NOMO-1 treated with dmso at 0.1 percent for 144 hours (cell line): Measurements from ENCODE around the gene TNS1.

Source experiments
- DNase-seq: peaks from one replicate; lab custom pipeline; 2025; ENCODE audit not compliant: unreplicated experiment; lab: John Stamatoyannopoulos, UW

Gene TNS1

GRCh38 chr2:217803653-217803960 is 199.2 kb downstream of the TNS1 start:
- DNase-seq: no peak

DNA sequence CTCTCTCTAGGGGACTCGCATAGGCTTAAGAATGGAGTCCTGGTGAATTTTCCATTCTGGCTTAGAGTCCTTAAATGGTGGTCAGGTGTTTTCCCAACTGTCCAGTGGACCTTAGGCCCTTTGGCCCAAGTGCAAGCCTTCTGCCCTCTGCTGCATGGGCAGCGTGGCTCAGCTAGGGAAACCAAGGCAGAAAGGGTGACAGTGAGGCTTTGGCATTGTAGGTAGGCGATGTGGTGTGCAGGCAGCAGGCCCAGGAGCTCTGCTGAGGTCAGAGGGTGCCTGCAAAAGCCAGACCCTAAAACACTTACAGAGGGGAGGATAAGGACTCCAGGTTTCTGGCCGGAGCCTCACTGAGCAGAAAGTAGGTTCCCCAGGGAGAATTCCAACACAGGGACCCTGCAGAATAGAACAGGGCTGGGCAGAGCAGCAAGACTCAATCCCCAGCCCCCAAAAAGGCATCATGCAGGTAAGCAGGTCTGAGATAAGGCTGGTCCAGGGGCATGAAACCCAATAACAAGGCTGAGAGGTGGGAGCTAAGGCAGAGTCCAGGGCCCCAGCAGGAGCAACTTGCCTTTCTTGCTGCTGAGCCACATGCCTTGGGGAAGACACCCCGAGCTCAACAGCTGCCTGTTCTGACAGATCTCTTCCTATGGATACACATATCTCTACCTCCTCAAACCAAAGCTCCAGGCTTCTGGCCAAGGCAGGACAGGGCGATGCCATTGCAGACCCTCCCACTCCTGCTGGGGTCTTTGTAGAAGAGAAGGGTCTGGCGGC is 199.7 kb downstream of the TNS1 start:
- no peak for DNase-seq

- no peak for DNase-seq
These were observed 200.5 kb downstream of the TNS1 start for GRCh38 chr2:217802266-217802665.

- DNase-seq: no peak
These were observed 201.1 kb downstream of the TNS1 start for GRCh38 chr2:217801711-217802110.

- DNase-seq: no peak
These were observed 201.7 kb downstream of the TNS1 start for GRCh38 chr2:217801115-217801531.

GRCh38 chr2:217800433-217801114 is 202.2 kb downstream of the TNS1 start:
- DNase-seq: no peak

DNA sequence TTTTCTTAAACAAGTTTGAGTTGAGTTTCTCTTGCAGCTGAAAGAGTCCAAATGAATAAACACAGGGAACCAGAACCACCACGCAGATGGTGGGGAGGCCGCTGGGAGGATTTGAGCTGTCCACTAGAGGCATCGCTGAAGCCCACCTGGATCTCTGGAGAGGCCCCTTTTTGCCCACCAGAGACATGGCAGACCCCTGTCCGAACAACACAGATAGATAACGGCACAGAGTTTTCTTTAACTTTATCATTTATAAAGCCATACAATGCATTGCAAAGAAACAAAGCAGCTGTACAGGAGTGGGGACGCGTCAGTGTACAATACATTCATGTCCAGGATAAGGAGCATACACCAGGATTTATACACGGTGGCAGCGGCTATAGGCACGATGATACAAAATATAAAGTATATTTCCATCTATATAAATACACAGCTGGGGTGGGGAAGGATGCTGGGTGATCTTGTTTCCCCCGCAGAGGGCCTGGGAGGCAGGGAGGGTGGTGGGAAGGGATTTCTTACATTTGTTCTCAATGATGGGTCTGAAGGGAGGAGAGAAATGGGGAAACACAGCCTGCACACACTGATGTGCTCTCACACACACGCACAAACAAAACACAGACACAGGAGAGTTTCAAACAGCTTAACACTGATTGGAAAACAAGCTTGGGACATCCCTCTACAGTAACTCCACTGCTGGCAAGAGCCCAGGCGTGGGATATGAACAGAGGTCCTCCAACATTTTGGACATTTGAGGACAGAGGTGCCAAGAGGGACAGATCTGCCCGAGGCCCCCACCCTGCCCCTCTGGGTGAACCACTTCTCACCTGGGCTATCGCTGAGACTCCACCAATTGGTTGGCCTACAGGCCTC is 203.0 kb downstream of the TNS1 start:
- no peak for DNase-seq

DNA sequence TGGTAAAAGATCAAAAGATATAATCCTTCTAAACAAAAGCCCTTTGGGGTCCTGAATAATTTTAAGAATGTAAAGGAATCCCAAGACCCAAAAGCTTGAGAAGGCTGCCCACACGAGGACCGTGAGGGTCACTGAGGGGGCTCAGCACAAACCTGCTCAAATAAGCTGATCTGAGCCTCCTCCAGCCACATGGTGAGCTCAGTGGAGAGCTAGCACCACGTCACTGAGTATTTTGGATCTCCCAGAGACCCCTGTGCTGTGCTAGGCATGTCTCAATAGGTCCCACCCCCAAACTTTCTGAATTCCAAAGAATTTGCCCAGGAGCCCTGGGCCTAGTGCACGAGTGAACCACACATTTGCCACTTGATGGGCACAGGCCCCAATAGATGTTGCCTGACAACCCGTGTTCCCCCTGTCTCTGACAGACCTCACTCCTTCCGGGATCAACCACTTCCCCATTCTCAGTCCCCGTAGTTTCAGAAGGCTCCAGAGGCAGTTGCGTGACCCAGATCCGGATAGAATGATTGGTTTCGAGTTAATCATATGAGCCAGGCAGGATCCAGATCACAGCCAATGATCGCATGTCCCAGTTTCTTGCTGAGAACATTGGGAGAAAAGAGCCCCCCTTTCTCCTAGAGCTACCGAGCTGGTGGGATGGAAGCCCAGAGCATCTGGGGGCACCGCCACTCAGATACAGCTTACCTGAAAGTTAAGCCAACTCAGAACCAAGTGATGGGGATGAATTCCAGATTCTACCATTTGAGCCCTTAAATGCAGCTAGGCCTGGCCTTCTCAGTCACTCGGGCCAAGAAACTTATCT is 203.8 kb downstream of the TNS1 start:
- peak; percentile 86 for DNase-seq

- DNase-seq: no peak
These were observed 204.6 kb downstream of the TNS1 start for GRCh38 chr2:217798191-217798590.

- DNase-seq: no peak
These were observed 205.1 kb downstream of the TNS1 start for GRCh38 chr2:217797661-217798069.

GRCh38 chr2:217797165-217797564 is 205.6 kb downstream of the TNS1 start:
- no peak for DNase-seq

DNA sequence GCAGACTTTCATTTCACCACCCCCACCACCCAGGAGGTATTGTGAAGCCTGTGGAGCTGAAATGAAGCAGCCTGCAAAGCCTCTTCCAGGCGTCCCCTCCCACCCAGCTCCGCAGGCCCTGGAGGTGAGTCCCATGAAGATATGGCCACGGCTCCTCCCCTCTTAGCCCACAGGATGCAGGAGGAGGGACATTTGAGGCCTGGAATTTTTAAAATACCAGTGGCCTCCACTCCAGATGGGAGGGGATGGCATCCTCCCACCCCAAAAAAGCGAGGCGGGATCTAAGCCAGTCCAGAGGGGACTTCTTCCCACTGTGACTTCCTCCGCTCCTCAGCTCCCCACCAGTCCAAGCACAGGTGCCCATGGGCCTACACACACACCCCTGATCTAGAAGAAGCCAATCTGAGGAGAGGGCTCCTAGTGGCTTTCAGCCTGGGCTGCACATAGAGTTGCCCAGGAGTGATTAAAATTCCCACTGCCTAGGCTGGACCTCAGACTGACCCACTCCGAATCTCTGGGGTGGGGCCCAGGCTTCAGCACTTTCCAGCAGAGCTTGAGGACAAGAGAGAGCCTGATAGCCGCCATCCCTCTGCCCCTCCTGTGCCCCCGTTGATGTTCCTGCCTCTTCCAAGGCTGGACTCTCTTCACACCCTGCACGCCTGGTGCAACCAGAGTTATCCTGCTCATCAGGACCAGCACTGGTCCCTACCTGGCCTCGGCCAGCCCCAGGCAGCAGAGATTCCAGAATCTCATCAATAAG is 206.9 kb downstream of the TNS1 start:
- DNase-seq: no peak

DNA sequence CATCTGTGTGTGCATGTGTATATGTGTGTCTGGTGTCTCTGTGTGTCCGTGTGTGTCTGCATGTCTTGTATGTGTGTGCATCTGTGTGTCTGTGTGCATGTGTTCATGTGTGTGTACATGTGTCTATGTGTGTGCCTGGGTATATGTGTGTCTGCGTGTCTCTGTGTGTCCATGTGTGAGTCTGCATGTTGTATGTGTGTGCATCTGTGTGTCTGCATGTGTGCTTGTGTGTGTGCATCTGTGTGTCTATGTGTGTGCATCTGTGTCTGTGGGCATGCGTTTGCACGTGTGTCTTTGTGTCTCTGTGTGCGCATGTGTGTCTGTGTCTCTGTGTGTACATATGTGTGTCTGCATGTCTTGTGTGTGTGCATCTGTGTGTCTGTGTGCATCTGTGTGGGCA is 207.7 kb downstream of the TNS1 start:
- DNase-seq: no peak

DNA sequence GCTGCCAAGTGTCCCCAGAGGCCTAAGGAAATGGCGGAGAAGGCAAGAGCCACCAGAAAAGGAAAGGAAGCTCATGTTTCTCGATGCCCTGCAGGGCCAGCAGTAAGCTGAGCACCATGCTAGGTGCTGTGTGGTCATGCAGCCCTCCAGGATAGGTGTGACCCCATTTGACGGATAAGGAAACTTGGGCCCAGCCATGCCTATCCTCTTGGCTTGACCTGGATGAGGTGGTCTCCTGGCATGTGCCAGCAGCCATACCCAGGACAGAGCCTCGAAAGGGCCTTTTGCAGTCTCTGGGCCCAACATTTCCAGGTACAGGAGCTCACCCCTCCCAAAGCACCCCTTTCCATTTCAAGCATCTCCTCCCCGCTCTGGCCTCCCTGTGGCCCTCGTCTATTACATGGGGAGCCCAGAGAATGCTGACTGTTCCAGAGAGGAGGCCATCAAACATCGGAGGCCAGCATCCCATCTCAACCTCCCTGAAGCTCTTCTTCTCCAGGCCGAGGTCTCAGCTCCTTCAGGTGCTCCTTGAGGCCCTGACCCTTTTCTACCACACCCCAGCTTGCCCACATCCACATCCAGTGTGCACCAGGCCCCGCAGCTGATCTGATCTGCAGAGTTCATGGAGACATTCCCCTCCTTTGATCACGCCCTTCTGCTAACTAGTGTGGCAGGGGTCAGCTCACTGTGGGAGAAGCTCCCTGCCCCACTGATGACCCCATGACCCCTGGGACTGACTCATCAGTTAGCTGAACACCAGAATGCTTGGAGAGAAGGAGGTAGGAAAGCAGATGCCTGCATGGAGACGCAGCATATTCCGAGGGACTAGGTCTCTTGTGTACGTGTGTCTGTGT is 208.4 kb downstream of the TNS1 start:
- no peak for DNase-seq

DNA sequence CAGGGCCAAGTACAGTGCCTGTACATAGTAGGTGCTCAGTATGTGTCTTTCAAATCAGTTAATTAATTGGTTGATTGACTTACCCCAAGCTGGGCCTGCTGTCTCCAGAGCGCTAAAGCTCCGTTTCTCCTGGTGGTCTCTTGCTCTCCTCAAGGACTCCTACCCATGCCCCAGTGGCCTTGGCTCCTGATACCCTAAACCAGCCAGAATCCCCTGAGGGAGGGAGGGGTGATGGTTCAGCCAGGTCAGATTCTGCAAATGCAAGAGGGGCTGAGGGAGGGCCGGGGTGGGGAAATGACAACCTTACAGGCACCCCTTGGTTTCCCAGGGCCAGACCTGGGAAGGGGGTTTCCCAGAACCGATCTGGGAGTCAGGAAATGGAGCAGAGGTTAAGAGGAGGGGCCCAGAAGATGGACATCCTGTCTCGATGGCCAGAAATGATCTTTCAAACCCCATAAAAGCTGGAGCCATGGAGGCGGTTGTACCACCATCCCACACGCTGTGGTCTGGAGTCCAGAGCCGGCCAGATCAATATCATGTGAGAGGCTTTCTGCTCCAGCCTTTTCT is 209.1 kb downstream of the TNS1 start:
- no peak for DNase-seq

GRCh38 chr2:217792626-217793527 is 209.9 kb downstream of the TNS1 start:
- DNase-seq: no peak

DNA sequence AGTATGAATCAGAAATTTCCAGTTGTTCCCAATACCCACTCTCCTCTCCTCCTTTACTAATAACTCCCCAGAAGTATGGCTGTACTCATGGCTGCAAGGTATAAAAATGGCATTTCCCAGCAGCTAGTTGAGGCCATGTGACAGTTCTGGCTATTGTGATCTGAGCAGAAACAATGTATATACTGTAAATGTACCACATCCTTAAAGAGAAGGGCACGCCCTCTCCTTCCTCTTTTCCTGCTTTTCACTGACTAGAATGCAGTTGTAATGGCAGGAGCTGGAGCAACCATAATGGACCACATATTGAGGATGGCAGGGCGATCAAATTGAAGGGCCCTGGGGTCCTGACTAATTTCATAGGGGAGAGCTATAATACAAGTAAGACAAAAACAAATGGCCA is 211.2 kb downstream of the TNS1 start:
- DNase-seq: no peak
